ENCODE data around the gene ACTN1. TPM values are rescaled to one million over a fixed set of nuclear protein-coding genes. Genes with fewer than 3 reads are reported as not detected.

ACTN1 gene
- total RNA-seq, 1 donor from 2014 or later = 209 TPM

- Histone ChIP-seq H3K9me3 (no peaks in the 10 kb centered on the region), H3K27ac (no peak overlapping the region), H3K4me1 (no peaks in the 10 kb centered on the region), H3K27me3 (no peaks in the 10 kb centered on the region), H3K36me3 (peaks cover 5 to 60% of the 10 kb centered on the region in 2 donors), H3K4me3 (no peak overlapping the region)
- DNase-seq (ENCODE audit: extremely low spot score in 2 of 2) = no peak
- no peak for TF ChIP-seq POLR2A (IDR thresholded peaks at IDR 0.05)
- TF ChIP-seq CTCF (IDR thresholded peaks at IDR 0.05) = no peak
- intact Hi-C loops (cut with DNase I) = no loop called here
Observed at GRCh38 chr14:68905107-68905895, 73.8 kb downstream of the ACTN1 start.

- H3K36me3 ChIP-seq = peaks cover 5 to 58% of the 10 kb centered on the region in 2 donors
- H3K4me3 ChIP-seq = no peak overlapping the region
- H3K27me3 ChIP-seq = no peaks in the 10 kb centered on the region
- H3K4me1 ChIP-seq = no peaks in the 10 kb centered on the region
- no peak overlapping the region for H3K27ac ChIP-seq
- H3K9me3 ChIP-seq = no peaks in the 10 kb centered on the region
- intact Hi-C loops (cut with DNase I) = no loop called here
- TF ChIP-seq CTCF (IDR thresholded peaks at IDR 0.05) (no peak), POLR2A (IDR thresholded peaks at IDR 0.05) (no peak), POLR2AphosphoS5 (IDR thresholded peaks at IDR 0.05; ENCODE audit: insufficient read depth in 1 of 2, low read depth in 1 of 2) (no peak)
- DNase-seq (ENCODE audit: extremely low spot score in 2 of 2) = no peak
Observed at GRCh38 chr14:68902357-68902756, 76.7 kb downstream of the ACTN1 start.

GRCh38 chr14:68899033-68899603, 80.0 kb downstream of the ACTN1 start:
- Histone ChIP-seq H3K4me3 (no peak overlapping the region), H3K27me3 (no peaks in the 10 kb centered on the region), H3K27ac (no peak overlapping the region), H3K9me3 (no peaks in the 10 kb centered on the region), H3K4me1 (peaks cover 15% of the 10 kb centered on the region), H3K36me3 (peaks cover under 1 to 42% of the 10 kb centered on the region in 2 donors)
- no peak for TF ChIP-seq POLR2A (IDR thresholded peaks at IDR 0.05)
- TF ChIP-seq POLR2AphosphoS5 (IDR thresholded peaks at IDR 0.05; ENCODE audit: insufficient read depth in 1 of 2, low read depth in 1 of 2) = no peak
- no peak for TF ChIP-seq CTCF (IDR thresholded peaks at IDR 0.05)
- no peak for DNase-seq (ENCODE audit: extremely low spot score in 2 of 2)
- intact Hi-C loops (cut with DNase I) = no loop called here

GRCh38 chr14:68898248-68899032, 80.7 kb downstream of the ACTN1 start:
- intact Hi-C loops (cut with DNase I) = no loop called here

More at GRCh38 chr14:68898248-68899032, 80.7 kb downstream of the ACTN1 start:
- Histone ChIP-seq H3K4me3 (no peak overlapping the region), H3K27ac (no peak overlapping the region), H3K9me3 (no peaks in the 10 kb centered on the region), H3K27me3 (no peaks in the 10 kb centered on the region), H3K36me3 (peaks cover 0 to 37% of the 10 kb centered on the region in 2 donors), H3K4me1 (peaks cover 16% of the 10 kb centered on the region)
- DNase-seq (ENCODE audit: extremely low spot score in 2 of 2) = no peak
- TF ChIP-seq POLR2AphosphoS5 (IDR thresholded peaks at IDR 0.05; ENCODE audit: insufficient read depth in 1 of 2, low read depth in 1 of 2) (no peak), CTCF (IDR thresholded peaks at IDR 0.05) (no peak), POLR2A (IDR thresholded peaks at IDR 0.05) (no peak)
